ENCODE measurements around the gene PLA2G1B. TPM values are rescaled to one million over a fixed set of nuclear protein-coding genes. Genes with fewer than 3 reads are reported as not detected.

Gene PLA2G1B
- total RNA-seq, 1 donor, result not detected

DNA sequence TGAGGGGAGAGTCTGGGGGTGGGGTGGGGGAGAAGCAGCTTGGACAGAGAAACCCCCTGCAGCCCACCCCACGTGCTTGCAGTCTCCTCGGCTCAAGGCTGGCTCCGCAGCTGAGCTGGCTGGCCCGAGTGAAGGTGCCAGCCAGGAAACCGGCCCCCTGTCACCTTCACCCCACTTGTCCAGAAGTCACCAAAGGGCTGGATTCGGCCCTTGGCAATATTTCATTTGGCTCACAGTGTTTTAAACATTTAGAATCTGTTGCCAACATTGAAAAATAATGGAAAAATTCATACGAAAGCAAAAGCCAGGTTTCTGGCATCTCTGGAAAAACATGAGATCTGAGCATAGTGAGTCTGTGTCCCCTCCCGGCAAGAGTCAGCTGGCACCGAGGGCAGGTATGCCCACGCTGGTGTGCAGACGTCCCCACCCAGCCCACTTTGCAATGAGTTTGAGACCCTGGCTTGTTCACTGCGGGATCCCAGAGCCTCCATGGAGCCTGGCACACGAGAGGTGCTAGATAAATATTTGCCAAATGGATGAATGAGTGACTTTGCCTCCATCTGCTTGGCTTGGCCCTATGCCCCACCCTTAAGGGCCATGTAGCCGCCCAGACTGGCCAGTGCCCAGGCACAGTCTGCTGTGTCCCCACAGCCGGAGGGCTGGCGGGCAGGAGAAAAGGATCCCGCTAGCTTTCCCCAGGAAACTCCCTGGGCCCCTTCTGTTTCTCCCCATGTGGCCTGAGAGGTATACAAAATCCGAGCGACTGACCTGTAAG is 23.2 kb upstream of the PLA2G1B start:
- TF ChIP-seq, protein P1, sequence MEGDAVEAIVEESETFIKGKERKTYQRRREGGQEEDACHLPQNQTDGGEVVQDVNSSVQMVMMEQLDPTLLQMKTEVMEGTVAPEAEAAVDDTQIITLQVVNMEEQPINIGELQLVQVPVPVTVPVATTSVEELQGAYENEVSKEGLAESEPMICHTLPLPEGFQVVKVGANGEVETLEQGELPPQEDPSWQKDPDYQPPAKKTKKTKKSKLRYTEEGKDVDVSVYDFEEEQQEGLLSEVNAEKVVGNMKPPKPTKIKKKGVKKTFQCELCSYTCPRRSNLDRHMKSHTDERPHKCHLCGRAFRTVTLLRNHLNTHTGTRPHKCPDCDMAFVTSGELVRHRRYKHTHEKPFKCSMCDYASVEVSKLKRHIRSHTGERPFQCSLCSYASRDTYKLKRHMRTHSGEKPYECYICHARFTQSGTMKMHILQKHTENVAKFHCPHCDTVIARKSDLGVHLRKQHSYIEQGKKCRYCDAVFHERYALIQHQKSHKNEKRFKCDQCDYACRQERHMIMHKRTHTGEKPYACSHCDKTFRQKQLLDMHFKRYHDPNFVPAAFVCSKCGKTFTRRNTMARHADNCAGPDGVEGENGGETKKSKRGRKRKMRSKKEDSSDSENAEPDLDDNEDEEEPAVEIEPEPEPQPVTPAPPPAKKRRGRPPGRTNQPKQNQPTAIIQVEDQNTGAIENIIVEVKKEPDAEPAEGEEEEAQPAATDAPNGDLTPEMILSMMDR (IDR thresholded peaks at IDR 0.05; ENCODE audit: insufficient read depth, low read depth, low read length), result no peak
- no peak overlapping the region for H3K4me3 ChIP-seq (ENCODE audit: low read depth, low read length)
- DNase-seq (ENCODE audit: low read depth), result no peak

DNA sequence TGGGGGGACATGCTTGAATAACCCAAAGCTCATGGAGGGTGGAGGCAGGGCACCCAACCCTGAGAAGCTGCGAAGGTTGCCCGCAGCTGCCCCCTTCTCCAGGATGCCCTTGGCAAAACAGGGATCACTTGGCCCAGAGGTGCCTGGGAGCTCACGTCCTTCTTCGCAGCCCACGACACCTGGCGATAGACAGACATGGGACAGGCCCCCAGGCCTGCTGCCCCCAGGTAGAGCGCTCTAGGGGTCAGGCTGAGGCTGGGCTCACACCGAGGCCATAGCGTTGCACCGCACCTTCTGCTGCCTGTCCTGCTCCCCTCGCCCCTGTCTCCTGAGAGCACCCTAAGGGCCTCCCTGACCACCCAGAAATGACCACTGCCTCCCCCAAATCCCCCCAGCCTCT is 20.2 kb upstream of the PLA2G1B start:
- no peak for DNase-seq (ENCODE audit: low read depth)
- no peak overlapping the region for H3K4me3 ChIP-seq (ENCODE audit: low read depth, low read length)
- TF ChIP-seq, protein P1 (IDR thresholded peaks at IDR 0.05; ENCODE audit: insufficient read depth, low read depth, low read length), result no peak

DNA sequence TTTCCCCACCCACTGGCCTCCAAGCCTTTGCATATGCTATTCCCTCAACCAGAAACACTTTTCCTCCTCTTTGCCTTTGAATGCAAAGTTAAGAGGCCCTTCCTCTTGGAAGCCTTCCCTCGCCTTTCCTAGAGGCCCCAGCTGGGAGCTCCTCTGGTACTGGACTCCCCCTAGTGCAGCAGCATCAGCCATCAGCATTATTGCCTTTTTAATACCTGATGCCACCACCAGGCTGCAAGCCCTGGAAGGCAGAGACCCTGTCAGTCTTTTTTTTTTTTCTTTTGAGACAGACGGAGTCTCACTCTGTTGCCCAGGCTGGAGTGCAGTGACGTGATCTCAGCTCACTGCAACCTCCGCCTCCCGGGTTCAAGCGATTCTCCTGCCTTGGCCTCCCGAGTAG is 19.1 kb upstream of the PLA2G1B start:
- no peak overlapping the region for H3K4me3 ChIP-seq (ENCODE audit: low read depth, low read length)
- TF ChIP-seq, protein P1 (IDR thresholded peaks at IDR 0.05; ENCODE audit: insufficient read depth, low read depth, low read length), result peak; percentile 12
- no peak for DNase-seq (ENCODE audit: low read depth)

DNA sequence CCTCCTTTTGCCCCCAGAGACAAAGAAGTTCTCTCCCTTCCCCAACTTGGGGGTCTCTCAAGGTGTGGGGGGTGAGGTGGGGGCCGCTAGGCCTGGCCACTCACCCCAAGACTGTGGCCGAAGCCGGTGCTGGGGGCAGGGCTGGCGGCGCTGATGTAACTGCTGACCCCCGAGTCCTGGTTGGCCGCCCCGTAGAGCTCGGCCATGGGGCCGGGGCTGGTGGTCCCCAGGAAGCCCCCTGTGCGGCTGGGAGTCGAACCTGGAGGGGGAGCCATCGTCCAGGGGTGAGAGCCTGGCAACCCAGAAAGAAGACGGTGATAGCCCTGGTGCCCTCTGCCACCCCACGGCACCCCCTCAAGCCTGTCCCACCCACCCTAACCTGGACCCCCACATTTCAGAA is 18.5 kb upstream of the PLA2G1B start:
- no peak for DNase-seq (ENCODE audit: low read depth)
- no peak overlapping the region for H3K4me3 ChIP-seq (ENCODE audit: low read depth, low read length)
- TF ChIP-seq, protein P1 (IDR thresholded peaks at IDR 0.05; ENCODE audit: insufficient read depth, low read depth, low read length), result no peak

DNA sequence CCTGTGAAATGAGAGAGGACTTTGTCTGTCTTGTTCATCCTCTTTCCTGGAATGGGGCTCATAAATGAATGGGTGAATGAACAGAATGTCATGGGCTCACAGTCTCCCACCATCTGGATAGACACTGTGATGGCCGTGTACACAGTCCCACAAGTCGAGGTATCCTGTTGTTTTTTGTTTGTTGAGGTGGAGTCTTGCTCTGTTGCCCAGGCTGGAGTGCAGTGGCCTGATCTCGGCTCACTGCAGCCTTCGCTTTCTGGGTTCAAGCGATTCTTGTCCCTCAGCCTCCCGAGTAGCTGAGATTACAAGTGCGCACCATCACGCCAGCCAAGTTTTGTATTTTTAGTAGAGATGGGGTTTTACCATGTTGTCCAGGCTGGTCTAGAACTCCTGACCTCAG is 16.1 kb upstream of the PLA2G1B start:
- TF ChIP-seq, protein P1 (IDR thresholded peaks at IDR 0.05; ENCODE audit: insufficient read depth, low read depth, low read length), result no peak
- no peak overlapping the region for H3K4me3 ChIP-seq (ENCODE audit: low read depth, low read length)
- no peak for DNase-seq (ENCODE audit: low read depth)

DNA sequence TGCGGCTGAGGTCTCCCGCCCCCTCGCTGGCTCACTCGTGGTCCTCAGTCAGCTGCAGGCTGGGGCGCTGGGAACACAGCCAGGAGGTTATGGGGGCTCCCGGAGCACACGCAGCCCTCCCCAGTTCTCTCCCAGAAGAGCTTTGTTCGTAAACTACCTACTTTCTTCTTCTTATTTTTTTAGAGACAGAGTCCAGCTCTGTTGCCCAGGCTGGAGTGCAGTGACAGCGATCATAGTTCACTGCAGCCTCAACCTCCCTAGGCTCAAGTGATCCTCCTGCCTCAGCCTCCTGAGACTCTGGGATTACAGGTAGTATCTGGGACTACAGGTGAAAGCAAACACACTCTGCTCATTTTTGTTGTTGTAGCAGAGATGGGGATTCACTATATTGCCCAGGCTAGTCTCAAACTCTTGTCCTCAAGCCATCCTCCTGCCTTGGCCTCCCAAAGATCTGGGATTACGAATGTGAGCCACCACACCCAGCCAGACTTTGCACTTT is 15.5 kb upstream of the PLA2G1B start:
- DNase-seq (ENCODE audit: low read depth), result no peak
- TF ChIP-seq, protein P1 (IDR thresholded peaks at IDR 0.05; ENCODE audit: insufficient read depth, low read depth, low read length), result no peak
- H3K4me3 ChIP-seq (ENCODE audit: low read depth, low read length), result no peak overlapping the region
